Gastrocnemius medialis (tissue), 4 donors: ENCODE results near the gene CD151.

ENCODE experiments used
- POLR2A ChIP-seq, 2 donors: fragments of 450-650 bp; IDR thresholded peaks; one replicate each; pipeline ENCODE4 v1.6.1; 2017; ENCODE audit warnings: antibody characterized with exemption in 2 of 2, mild to moderate bottlenecking in 2 of 2, moderate library complexity in 2 of 2
- TF ChIP-seq, protein P1 (sequence below), 5 experiments: fragments of 450-650 bp in 3 of 5; fragments of 200-600 bp in 2 of 5; sonication (generic) in 2 of 5; IDR thresholded peaks in 4 of 5; conservative IDR thresholded peaks in 1 of 5; 1 replicate in 4 of 5; 2 replicates in 1 of 5; pipeline ENCODE4 v1.5.1; 2016 to 2019; ENCODE audit warnings: antibody characterized with exemption in 5 of 5, mild to moderate bottlenecking in 3 of 5, moderate library complexity in 3 of 5

DNA sequence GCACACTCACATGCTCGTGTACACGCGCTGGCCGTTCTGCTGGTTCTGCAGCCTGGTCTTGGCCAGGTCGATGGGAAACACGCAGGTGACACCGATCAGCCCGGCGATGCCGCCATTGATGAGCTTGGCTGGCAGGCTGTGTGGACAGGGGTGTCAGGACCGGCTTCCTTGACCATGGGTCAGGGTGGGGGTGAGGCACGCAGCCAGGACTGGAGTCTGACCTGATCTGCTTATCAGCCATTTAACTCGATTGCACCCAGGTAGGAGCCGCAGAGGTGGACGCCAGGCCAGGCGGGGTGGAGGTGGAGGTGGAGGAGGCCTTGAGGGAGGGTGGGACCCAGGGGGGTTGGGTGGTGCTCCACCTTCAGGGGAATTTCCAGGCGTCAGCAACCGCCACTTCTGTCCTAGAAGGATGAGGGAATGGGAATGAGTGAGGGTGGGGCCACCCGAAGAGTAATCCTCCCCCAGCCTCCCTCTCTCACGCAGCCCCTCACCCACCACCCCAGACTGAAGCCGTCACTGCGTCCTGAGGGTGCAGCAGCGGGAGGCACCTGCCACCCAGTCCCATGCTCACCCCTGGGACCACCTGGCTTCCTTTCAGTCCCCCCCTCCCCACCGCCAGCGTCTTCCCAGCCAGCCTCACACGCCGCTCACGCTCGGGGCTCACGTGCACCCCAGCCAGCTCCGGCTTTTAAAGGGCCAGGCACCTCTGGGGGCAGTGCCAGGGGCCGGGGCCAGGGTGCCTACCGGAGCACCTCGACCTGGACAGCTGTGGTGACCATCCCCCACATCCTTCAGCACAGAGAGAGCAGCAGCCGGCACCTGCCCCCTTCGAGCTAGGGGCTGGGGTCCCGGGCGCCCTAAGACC is 37.8 kb upstream of the CD151 start:
- TF ChIP-seq, protein P1, sequence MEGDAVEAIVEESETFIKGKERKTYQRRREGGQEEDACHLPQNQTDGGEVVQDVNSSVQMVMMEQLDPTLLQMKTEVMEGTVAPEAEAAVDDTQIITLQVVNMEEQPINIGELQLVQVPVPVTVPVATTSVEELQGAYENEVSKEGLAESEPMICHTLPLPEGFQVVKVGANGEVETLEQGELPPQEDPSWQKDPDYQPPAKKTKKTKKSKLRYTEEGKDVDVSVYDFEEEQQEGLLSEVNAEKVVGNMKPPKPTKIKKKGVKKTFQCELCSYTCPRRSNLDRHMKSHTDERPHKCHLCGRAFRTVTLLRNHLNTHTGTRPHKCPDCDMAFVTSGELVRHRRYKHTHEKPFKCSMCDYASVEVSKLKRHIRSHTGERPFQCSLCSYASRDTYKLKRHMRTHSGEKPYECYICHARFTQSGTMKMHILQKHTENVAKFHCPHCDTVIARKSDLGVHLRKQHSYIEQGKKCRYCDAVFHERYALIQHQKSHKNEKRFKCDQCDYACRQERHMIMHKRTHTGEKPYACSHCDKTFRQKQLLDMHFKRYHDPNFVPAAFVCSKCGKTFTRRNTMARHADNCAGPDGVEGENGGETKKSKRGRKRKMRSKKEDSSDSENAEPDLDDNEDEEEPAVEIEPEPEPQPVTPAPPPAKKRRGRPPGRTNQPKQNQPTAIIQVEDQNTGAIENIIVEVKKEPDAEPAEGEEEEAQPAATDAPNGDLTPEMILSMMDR (IDR thresholded peaks at IDR 0.05 in 4 of 5, conservative IDR thresholded peaks at IDR 0.05 in 1 of 5): no peak
- TF ChIP-seq POLR2A (IDR thresholded peaks at IDR 0.05): no peak
